Effector CD4-positive, alpha-beta T cell (primary cell): Measurements from ENCODE around the gene GAPDHS.

Experiments used
- DNase-seq: peaks from one replicate; pipeline ENCODE4 v3.0.0-alpha.2; 2020

GAPDHS gene

DNA sequence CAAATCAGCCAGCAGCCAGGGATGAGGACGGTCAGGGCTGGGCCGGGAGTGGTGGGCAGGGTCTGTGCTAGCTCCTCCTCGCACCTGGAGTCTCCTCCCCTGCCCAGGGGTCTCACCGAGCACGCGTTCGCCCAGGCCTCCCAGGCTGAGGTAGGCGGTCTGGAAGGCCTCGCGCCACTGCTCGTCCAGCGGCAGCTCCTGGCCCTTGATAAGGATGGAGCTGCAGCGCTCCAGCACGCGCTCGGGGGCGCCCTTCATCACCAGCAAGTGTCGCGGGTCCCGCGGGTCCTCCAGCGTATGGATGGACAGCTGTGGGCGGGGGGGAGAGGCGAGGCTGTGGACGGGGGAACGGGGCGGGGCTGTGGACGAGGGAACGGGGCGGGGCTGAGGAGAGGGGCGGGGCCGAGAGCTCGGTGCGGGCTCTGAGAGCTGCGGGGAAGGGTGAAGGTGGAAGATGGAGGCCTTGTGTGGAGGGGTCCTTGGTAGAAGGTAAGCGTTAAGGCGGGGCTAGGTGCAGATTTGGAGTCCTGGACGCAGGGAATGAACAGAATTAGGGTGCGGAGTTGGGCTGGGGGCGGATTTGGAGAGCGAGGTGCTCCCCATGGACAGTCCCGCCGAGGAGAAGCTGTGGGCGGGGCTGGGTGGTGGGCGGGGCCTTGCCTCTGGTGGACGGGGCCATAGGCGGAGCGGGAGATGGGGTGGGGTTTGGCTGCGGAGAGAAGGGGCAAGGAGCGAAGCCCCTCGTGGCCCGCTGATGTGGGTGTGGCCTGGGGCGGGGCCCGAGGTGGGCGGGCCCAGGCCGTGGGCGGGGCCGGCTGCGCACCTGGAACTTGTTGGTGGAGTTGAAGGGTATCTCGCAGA lies 24.5 kb downstream of the GAPDHS start:
- peak; percentile 31 for DNase-seq

DNA sequence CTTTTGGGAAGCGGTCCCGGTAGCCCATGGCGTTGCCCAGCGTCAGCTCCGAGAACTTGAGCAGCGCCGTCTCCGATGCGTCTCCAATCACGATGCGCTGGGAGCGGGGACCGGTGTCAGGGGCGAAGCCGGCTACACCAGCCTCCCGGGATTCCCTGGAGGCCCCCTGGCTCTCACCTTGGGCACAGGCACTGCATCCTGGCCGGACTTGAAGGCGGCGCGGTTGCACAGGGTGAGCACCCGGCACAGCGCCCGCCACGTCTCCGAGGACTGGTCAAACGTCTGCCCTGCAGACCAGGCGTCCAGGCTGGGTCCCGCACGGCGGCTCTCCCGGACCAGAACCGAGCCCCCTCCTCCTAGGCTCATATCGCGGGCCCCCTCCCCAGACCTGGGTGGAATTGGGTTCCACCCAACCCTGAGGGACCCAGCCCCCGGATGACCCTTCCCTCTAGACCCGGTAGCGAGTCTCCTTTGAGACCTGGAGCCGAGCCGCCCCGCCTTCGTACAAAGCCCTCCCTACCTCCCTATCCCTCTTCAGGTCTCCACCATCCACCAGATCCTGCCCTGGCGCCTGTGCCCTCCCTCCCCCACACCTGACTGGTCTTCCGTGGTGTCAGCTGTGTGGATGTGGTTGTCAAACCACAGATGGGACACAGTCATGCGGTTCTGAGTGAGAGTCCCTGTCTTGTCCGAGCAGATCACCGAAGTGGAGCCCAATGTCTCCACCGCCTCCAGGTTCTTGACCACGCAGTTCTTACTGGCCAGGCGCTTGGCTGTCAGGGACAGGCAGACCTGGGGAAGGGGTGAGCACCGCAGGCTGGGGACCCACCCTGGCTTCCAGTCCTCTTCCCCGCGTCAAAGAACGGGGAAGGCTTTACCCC lies 25.4 kb downstream of the GAPDHS start:
- DNase-seq = no peak

DNA sequence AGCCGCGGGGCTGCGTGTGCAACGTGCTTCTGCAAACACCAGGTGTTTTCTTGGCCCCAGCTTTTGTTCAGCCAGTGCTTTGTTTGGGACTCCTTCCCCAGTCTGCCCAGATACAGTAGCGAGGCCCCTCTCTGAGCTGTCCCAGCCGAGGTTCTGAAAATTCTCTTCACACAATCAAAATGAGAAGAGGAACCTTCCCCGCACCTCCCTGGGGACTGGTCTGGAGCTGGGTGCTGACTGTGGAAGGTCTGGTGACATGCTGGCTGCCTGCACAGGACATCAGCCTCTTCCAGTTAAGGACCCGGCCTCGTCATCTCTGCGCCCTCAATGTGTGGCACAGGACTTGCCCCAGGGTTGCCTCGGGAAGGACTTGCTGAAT lies 26.0 kb downstream of the GAPDHS start:
- no peak for DNase-seq

DNA sequence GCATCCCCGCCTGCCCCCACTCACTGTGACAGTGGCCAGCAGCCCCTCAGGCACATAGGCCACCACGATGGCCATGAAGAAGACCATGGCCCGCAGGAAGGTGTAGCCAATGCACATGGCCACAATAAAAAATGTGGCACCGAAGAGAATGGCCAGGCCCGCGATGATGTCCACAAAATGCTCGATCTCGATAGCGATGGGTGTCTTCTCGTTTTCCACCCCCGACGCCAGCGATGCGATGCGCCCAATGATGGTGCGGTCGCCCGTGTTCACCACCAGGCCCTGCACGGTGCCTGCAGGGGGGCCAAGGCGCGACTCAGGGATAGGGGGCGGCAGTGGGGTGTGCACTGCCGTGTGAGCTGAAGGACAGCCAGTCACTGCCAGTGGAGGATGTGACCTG lies 26.5 kb downstream of the GAPDHS start:
- no peak for DNase-seq

DNA sequence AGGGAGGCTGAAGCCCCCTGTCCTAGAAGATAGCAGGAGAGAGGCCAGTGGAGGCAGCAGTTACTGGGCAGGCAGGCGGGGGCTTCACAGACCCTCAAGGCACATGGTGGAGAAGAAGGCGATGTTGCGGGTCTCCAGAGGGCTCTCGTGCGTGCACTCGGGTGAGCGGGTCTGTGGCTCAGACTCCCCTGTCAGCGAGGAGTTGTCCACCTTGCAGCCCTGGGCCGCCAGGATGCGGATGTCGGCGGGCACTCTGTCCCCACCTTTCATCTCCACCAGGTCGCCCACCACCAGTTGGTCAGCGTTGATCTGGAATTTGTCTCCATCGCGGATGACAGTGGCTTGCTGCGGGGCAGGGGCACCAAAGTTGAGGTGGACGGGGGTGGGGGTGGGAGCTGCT lies 27.0 kb downstream of the GAPDHS start:
- DNase-seq = no peak

DNA sequence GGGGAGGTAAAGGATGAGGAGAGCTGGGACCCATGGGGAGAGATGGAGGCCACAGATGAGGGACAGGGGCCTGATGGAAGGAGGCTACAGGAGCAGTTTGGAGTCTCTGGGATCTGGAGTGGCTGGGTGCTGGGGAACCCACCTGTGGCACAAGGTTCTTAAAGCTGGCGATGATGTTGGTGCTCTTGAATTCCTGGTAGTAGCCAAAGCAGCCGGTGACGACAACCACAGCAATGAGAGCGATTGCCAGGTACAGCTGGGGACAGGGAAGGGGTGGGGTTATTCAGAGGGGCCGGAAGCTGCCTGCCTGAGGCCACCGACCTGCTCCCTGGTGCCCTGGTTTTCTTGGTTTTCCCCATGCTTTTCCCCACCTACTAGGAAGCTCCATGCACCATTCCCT lies 27.4 kb downstream of the GAPDHS start:
- DNase-seq = no peak

DNA sequence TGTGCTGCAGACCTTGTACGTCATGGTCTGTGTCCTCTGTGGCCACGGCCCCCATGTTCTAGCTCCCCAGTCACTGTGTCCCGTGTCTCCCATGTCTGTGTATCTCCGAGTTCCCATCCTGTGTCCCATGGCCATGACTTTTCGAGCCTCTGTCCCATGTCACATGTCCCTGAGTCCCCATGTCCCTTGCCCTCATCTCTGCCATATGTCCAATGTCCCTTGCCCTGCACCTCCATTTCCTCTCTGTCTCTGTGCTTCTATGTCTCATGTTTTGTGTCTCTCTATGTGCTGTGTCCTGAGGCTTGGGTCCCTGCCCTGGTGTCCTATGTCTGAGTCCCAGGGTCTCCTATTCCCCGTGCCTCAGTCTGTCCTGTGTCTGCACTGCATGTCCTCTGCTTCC lies 28.2 kb downstream of the GAPDHS start:
- DNase-seq = no peak

DNA sequence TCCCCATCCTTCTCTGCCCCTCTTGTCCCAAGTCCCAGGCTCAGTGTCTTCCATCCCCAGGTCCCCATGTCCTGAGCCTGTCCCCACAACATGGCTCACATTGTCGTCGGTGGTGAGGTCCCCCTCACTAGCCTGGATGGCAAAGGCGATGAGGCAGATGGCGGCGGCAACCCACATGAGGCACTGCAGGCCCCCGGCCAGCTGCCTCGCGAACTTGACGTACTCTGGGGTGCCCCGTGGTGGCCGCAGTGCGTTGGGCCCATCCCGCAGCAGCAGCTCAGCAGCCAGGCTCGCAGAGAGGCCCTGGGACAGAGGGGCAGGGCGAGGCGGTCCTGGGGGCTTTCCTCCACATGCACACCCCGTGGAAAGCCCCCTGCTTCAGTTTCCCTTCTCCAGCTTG lies 29.1 kb downstream of the GAPDHS start:
- no peak for DNase-seq

DNA sequence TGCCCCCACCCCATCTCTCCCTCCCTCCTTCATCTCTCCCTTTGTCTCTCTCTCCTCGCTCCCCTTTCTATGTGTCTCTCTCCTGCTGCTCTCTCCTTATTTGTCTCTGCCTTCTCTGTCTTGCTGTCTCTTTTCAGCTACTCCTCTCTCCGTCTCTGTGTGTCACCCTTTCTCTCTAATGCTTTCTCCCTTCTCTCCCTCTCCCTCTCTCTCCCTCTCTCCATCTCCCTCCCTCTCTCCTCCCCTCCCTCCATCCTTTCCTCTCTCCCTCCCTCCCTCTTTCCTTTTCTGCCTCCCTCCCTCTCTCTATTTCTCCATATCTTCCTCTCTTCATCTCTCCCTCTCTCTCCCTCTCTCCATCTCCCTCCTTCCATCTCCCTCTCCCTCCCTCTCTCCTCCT lies 29.5 kb downstream of the GAPDHS start:
- no peak for DNase-seq

DNA sequence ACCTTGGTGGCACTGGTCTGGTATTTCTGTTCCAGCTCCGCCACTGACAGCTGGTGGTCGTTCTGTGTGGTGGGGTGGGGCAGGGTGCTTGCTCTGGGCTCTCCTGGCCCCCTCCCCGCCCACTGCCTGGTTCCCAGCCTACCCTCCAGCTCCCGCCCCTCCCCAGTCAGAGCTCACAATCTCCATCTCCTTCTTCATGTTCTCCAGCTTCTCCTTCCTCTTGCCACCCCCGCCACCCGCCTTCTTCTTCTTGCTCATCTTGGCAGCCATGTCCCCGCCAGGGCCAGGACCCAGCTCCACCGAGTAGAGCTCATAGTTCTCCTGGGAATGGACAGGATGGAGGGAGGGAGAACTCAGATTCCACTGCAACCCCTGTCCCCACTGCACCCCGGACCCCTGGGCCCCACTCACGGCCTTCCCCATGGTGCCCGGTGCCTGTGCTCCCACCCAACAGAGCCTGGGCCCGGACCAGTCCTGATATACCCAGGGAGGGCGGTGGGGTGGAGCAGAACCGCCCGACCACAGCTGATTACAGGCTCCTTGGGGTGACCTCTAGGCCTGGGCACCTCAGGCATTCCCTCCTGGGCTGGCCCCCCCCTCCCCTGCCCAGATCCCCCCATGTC lies 30.1 kb downstream of the GAPDHS start, which contains the start of gene ATP4A:
Gene ATP4A, minus strand, starts transcription at position 452 of the 623 bp plus-strand sequence. Its CDS starts 29 bp downstream, at position 423.
- DNase-seq = no peak

DNA sequence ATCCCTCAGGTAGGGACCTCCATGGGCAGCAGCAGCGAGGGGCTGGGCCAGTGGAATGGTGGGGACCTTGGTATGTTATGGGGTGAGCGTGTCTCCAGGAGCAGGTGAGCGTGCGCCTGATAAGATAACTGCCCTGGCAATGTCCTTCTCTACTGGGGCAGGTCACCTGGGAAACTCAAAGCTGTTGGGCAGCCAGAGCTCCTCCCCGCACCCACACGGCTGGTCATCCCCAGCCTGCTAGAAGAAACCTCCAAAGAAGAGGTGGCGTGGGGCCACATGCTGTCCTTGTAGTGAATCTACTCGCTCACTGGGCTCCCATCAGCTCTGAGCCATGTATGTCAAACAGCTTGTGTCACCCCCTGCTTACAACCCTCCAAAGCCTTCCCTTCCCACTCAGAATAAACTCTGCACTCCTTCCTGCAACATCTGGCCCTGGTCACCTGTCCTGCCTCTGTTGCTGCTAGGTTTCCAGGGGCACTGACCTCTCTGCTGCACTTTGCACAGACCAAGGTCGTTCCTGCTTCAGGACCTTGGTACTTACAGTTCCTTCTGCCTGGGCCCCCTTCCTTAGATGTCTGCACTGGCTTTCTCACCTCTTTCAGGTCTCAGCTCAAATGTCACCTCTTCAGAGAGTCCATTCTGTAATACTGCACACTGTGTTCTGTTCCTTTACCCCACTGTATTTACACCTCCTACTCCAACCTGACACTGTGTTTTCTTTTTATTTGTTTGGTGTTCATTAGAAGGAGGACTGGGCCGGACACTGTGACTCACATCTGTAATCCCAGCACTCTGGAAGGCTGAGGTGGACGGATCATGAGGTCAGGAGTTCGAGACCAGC lies 32.0 kb downstream of the GAPDHS start:
- DNase-seq = no peak

DNA sequence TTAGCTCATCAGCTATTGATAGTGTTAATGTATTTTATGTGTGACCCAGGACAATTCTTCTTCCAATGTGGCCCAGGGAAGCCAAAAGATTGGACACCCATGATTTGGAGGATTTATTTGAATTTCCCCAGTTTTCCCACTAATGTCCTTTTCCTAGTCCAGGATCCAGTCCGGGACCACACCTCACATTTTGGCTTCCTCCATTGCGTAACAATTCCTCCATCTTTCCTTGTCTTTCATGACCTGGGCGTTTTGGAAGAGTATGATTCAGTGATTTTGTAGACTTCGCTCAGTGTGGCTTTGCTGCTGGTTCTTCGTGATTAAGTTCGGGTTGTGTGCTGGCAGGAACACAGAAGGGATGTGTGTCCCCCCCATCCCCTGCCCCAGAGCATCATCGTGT lies 33.5 kb downstream of the GAPDHS start:
- DNase-seq = no peak

DNA sequence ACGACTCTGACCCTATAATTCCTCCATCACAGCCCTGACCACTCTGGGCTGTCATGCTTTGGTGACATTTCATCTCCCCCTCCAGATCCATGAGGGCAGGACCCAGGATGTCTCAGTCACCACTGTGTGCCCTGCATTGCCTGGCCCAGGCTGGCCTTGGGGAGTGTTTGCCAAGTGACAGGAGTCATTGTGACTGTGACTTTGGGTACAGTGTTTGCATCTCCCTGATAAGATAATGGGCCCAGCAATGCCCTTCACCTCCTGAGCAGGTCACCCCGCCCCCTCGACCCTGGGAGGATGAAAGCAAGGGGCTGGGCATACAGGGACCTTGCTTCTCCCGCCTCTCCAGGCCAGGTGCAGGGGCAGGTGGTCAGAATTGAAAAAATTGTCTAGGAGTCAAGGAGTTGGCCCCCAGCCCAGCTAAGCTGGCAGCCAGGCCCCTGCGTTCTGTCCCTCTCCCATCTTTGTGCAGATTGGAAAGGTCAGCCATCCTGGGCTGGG lies 36.1 kb downstream of the GAPDHS start:
- no peak for DNase-seq

DNA sequence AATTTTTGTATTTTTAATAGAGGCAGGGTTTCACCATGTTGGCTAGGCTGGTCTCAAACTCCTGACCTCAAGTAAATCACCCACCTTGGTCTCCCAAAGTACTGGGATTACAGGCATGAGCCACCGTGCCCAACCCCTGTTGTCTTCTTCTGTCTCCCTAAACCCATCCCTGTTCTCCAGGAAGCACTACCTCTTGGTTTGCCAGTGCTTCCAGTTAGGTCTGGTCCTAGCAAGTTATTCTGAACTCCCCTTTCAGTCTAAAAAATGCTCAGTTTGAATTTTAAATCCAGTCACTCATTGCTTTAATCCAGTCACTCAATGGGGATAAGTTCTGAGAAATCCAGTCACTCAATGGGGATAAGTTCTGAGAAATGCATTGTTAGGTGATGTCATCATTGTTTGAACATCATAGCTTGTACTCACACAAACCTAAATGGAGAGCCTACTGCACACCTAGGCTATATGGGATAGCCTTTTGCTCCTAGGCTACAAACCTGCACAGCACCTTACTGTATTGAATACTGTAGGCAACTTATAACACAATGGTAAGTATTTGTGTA lies 38.2 kb downstream of the GAPDHS start:
- no peak for DNase-seq

DNA sequence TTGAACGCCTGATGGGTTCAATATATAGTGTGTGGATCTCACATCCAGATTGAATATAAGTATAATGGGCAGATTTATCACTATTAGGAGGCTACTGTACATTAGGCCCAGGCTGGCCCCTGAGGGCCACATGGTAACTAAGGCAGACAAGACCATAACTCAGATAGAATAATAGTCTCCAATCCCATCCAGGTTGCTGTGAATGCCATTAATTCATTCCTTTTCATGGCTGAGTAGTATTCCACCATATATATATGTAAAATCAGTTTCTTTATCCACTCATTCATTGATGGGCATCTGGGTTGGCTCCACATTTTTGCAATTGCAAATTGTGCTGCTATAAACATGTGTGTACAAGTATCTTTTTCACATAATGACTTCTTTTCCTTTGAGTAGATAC lies 44.7 kb downstream of the GAPDHS start:
- no peak for DNase-seq

DNA sequence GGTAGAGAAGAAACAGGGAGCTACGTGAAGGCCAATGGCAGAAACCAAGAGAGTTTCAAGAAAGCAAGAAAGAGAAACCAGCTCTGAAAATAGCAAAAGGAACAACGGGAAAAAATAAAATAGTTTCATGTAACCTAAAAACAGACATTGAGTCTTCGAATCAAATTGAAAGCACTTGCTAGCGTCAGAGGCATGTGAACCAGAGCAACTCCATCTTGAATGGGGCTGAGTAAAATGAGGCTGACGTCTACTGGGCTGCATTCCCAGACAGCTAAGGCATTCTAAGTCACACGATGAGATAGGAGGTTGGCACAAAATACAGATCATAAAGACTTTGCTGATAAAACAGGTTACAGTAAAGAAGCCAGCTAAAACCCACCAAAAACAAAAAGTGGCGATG lies 45.5 kb downstream of the GAPDHS start:
- no peak for DNase-seq

DNA sequence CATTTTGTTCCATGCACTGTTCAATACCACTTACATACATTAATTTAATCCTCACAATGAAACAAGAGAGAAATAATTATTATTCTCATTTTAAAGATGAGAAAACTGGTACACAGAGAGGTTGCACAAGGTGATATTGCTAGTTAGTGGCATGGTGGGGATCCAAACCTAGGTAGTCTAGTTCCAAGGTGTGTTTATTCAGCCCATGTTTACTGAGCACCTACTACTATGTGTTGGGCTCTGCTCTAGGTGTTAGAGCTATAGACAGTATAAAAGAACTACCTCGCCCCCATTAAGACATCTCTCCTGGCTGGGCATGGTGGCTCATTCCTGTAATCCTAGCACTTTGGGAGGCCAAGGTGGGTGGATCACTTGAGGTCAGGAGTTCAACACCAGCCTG lies 49.5 kb downstream of the GAPDHS start:
- no peak for DNase-seq

DNA sequence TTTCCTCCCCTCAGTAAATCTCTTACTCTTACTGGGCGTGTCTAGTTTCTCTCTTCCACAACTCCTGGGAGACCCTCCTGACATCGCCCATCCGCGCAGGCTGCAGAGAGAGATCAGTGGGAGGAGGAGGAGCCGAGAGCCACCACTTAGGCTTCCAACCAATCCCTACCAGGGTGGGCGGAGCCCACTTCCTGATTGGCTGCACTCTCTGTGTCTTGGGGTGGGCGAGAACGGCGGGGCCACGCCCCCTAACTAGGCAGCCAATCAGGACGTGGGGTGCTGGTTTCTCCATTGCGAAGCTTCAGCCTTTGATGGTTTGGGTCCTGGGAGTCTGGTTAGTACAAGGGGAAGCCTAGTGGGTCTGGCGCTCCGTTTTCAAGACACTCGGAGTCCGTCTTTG lies 52.6 kb downstream of the GAPDHS start, which contains the start of gene PMIS2:
Gene PMIS2, plus strand, starts transcription at position 326 of the 400 bp plus-strand sequence. CDS start 87 bp downstream, outside the sequence.
- DNase-seq = no peak

DNA sequence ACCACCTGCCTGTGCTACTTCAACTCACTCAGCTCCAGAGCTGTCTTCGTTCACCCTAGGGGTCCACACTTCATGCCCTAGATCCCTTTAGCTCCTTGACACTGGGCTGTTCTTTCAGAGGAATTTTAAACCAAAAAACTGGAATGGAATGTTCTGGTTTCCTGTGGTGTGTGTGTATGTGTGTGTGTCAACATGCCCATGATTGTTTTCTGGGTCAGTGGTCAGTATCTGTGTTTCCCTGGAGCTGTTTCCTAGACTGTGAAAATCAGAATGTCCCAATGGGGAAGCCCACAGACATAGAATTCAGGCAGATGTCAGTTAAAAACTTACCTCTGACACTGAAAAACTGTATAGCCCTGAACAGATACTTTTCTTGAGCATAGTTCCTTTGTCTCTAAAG lies 54.1 kb downstream of the GAPDHS start:
- DNase-seq = no peak

DNA sequence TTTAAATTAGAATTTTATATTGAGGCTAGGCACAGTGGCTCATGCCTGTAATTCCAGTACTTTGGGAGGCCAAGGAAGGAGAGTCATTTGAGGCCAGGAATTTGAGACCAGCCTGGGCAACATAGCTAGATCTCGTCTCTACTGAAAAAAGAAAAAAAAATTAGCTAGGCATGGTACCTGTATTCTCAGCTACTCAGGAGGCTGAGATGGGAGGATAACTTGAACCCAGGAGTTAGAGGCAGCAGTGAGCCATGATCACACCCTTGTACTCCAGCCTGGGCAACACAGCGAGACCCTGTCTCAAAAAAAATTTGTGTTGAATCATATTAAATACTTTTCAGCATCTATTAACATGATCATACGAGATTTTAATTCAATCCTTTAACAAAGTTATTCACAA lies 57.6 kb downstream of the GAPDHS start:
- no peak for DNase-seq

DNA sequence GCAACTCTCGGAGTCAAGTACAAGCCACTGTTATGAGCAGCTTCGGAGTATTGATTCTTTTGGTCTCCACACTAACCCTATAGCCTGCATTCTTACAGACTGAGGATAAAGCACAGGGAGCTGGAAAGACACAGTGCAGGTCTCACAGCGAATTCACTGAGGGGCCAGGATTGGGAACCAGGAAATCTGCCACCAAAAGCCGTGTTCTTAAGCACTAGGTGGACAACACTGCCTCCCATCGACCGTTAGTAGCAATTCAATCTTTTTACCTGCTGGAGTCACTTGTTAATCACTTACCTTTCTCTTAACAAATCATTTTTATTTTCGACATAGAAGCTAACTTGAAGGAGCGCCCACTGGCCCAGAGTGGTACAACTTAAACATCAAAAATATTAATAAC lies 59.0 kb downstream of the GAPDHS start:
- DNase-seq = no peak
